ENCODE results near the gene ZBTB44.

The ZBTB44 gene

GRCh38 chr11:130192845-130193267, 121.9 kb downstream of the ZBTB44 start:
- H2AFZ ChIP-seq (ENCODE audit: low read length) = no peak overlapping the region
- no peak overlapping the region for H3K9ac ChIP-seq (ENCODE audit: low read depth, low read length, poor library complexity, severe bottlenecking)
- H3K36me3 ChIP-seq (ENCODE audit: insufficient read depth, low read length) = no peaks in the 10 kb centered on the region
- H3K9me3 ChIP-seq (ENCODE audit: insufficient read depth, low read depth, low read length) = no peaks in the 10 kb centered on the region
- no peaks in the 10 kb centered on the region for H3K79me2 ChIP-seq (ENCODE audit: insufficient read depth, low read length)
- no peak overlapping the region for H3K4me3 ChIP-seq (ENCODE audit: low read length, poor library complexity, severe bottlenecking)
- H3K4me1 ChIP-seq (ENCODE audit: insufficient read depth, low read length, poor library complexity, severe bottlenecking) = no peaks in the 10 kb centered on the region
- no peaks in the 10 kb centered on the region for H3K9me2 ChIP-seq (replicated peaks; ENCODE audit: low read depth, low read length)
- no peaks in the 10 kb centered on the region for H4K20me1 ChIP-seq (ENCODE audit: insufficient read depth, low read length, poor library complexity, severe bottlenecking)
- H3K27me3 ChIP-seq (ENCODE audit: insufficient read depth, low read length, poor library complexity, severe bottlenecking) = no peaks in the 10 kb centered on the region
- no peak overlapping the region for H3K4me2 ChIP-seq (ENCODE audit: low read depth, low read length, poor library complexity, severe bottlenecking)
- TF ChIP-seq CTCF (conservative IDR thresholded peaks at IDR 0.05; ENCODE audit: low read length) = no peak
- TF ChIP-seq EZH2phosphoT487 (IDR thresholded peaks at IDR 0.05; ENCODE audit: borderline replicate concordance) = no peak
- H3F3A ChIP-seq (ENCODE audit: low read depth) = no peaks in the 10 kb centered on the region

GRCh38 chr11:130191896-130192295, 122.8 kb downstream of the ZBTB44 start:
- H4K20me1 ChIP-seq (ENCODE audit: insufficient read depth, low read length, poor library complexity, severe bottlenecking) = no peaks in the 10 kb centered on the region
- no peak for TF ChIP-seq CTCF (conservative IDR thresholded peaks at IDR 0.05; ENCODE audit: low read length)
- no peak for TF ChIP-seq EZH2phosphoT487 (IDR thresholded peaks at IDR 0.05; ENCODE audit: borderline replicate concordance)
- H3K27me3 ChIP-seq (ENCODE audit: insufficient read depth, low read length, poor library complexity, severe bottlenecking) = no peaks in the 10 kb centered on the region
- H3K4me1 ChIP-seq (ENCODE audit: insufficient read depth, low read length, poor library complexity, severe bottlenecking) = no peaks in the 10 kb centered on the region
- no peak overlapping the region for H3K9ac ChIP-seq (ENCODE audit: low read depth, low read length, poor library complexity, severe bottlenecking)
- no peaks in the 10 kb centered on the region for H3K9me2 ChIP-seq (replicated peaks; ENCODE audit: low read depth, low read length)
- H3K9me3 ChIP-seq (ENCODE audit: insufficient read depth, low read depth, low read length) = no peaks in the 10 kb centered on the region
- H3K4me3 ChIP-seq (ENCODE audit: low read length, poor library complexity, severe bottlenecking) = no peak overlapping the region
- H3K36me3 ChIP-seq (ENCODE audit: insufficient read depth, low read length) = no peaks in the 10 kb centered on the region
- H3K4me2 ChIP-seq (ENCODE audit: low read depth, low read length, poor library complexity, severe bottlenecking) = no peak overlapping the region
- H2AFZ ChIP-seq (ENCODE audit: low read length) = no peak overlapping the region
- H3K79me2 ChIP-seq (ENCODE audit: insufficient read depth, low read length) = no peaks in the 10 kb centered on the region
- no peaks in the 10 kb centered on the region for H3F3A ChIP-seq (ENCODE audit: low read depth)

- Histone ChIP-seq H3K27me3 (ENCODE audit: insufficient read depth, low read length, poor library complexity, severe bottlenecking) (no peaks in the 10 kb centered on the region), H2AFZ (ENCODE audit: low read length) (no peak overlapping the region), H3K4me1 (ENCODE audit: insufficient read depth, low read length, poor library complexity, severe bottlenecking) (no peaks in the 10 kb centered on the region), H3K9ac (ENCODE audit: low read depth, low read length, poor library complexity, severe bottlenecking) (no peak overlapping the region), H3K4me3 (ENCODE audit: low read length, poor library complexity, severe bottlenecking) (no peak overlapping the region), H3K9me3 (ENCODE audit: insufficient read depth, low read depth, low read length) (no peaks in the 10 kb centered on the region), H3K9me2 (replicated peaks; ENCODE audit: low read depth, low read length) (no peaks in the 10 kb centered on the region), H3K79me2 (ENCODE audit: insufficient read depth, low read length) (no peaks in the 10 kb centered on the region), H3K4me2 (ENCODE audit: low read depth, low read length, poor library complexity, severe bottlenecking) (no peak overlapping the region), H3F3A (ENCODE audit: low read depth) (no peaks in the 10 kb centered on the region), H3K36me3 (ENCODE audit: insufficient read depth, low read length) (no peaks in the 10 kb centered on the region), H4K20me1 (ENCODE audit: insufficient read depth, low read length, poor library complexity, severe bottlenecking) (no peaks in the 10 kb centered on the region)
- TF ChIP-seq EZH2phosphoT487 (IDR thresholded peaks at IDR 0.05; ENCODE audit: borderline replicate concordance) (no peak), CTCF (conservative IDR thresholded peaks at IDR 0.05; ENCODE audit: low read length) (no peak)
Measured at GRCh38 chr11:130190371-130190881, 124.3 kb downstream of the ZBTB44 start.
